CD14-positive monocyte (primary cell): ENCODE measurements around the gene NAPSA. TPM values are rescaled to one million over a fixed set of nuclear protein-coding genes. Genes with fewer than 3 reads are reported as not detected.
"Not testable (repeated sequence)": the region's sequence is repeated elsewhere in the genome, so short reads cannot be mapped to it uniquely, and the experiment has no call there.

Source experiments
- DNase-seq, 3 donors: peaks; one replicate each; pipeline ENCODE4 v3.0.0-alpha.2; 2011 to 2022
- H2AFZ ChIP-seq: 2 replicates; pipeline ENCODE4 v1.6.0; 2012; ENCODE audit warnings: mild to moderate bottlenecking, low read depth, low read length, inconsistent platforms; ENCODE audit not compliant: insufficient read depth, poor library complexity, severe bottlenecking
- H3K27ac ChIP-seq, 2 donors: 1 replicate in 1 of 2; 2 replicates in 1 of 2; pipeline ENCODE4 v1.5.1; 2012 to 2013; ENCODE audit warnings: low read length in 2 of 2, control low read depth in 1 of 2, inconsistent platforms in 1 of 2, low read depth in 1 of 2, mild to moderate bottlenecking in 1 of 2
- H3K27me3 ChIP-seq, 2 donors: one replicate each; pipeline versions ENCODE4 v1.6.0 to v1.6.1; 2011 to 2013; ENCODE audit warnings: low read length in 2 of 2; ENCODE audit not compliant: control insufficient read depth in 2 of 2, insufficient read depth in 2 of 2
- H3K36me3 ChIP-seq, 2 donors: replicated peaks in 1 of 2; 1 replicate in 1 of 2; 2 replicates in 1 of 2; pipeline versions ENCODE4 v1.5.1 to v1.6.1; 2012 to 2013; ENCODE audit warnings: low read length in 2 of 2, control low read depth in 1 of 2, inconsistent platforms in 1 of 2, mild to moderate bottlenecking in 1 of 2; ENCODE audit not compliant: insufficient read depth in 2 of 2, control insufficient read depth in 1 of 2
- H3K4me1 ChIP-seq, 2 donors: 1 replicate in 1 of 2; 2 replicates in 1 of 2; pipeline versions ENCODE4 v1.5.1 to v1.6.1; 2012 to 2013; ENCODE audit warnings: low read length in 2 of 2, control low read depth in 1 of 2, inconsistent platforms in 1 of 2, mild to moderate bottlenecking in 1 of 2, moderate library complexity in 1 of 2; ENCODE audit not compliant: insufficient read depth in 2 of 2, control insufficient read depth in 1 of 2
- H3K4me2 ChIP-seq: replicated peaks from 2 replicates; pipeline ENCODE3; 2012; ENCODE audit warnings: low read length, moderate library complexity, mild to moderate bottlenecking; ENCODE audit not compliant: poor library complexity, severe bottlenecking; ENCODE audit errors: extremely low read depth
- H3K4me3 ChIP-seq, 3 experiments: fragments of 200-600 bp in 1 of 3; sonication (generic) in 1 of 3; replicated peaks in 1 of 3; 1 replicate in 2 of 3; 2 replicates in 1 of 3; pipeline ENCODE4 v1.5.1; 2011 to 2013; ENCODE audit warnings: low read length in 3 of 3, mild to moderate bottlenecking in 3 of 3, control low read depth in 2 of 3, low read depth in 2 of 3, inconsistent platforms in 1 of 3, moderate library complexity in 1 of 3
- H3K79me2 ChIP-seq: 2 replicates; pipeline ENCODE4 v1.6.0; 2012; ENCODE audit warnings: mild to moderate bottlenecking, control low read depth, inconsistent platforms, low read length, moderate library complexity; ENCODE audit not compliant: insufficient read depth
- H3K9ac ChIP-seq: 2 replicates; pipeline ENCODE4 v1.6.0; 2017; ENCODE audit warnings: low read length, mild to moderate bottlenecking; ENCODE audit not compliant: insufficient read depth, poor library complexity, severe bottlenecking
- H3K9me3 ChIP-seq, 2 donors: replicated peaks in 1 of 2; 1 replicate in 1 of 2; 2 replicates in 1 of 2; pipeline versions ENCODE4 v1.5.1 to v1.6.1; 2012 to 2013; ENCODE audit warnings: low read length in 2 of 2, control low read depth in 1 of 2; ENCODE audit not compliant: control insufficient read depth in 1 of 2, insufficient read depth in 1 of 2
- H4K20me1 ChIP-seq: 2 replicates; pipeline ENCODE4 v1.6.0; 2012; ENCODE audit warnings: mild to moderate bottlenecking, low read length, control low read depth, moderate library complexity; ENCODE audit not compliant: insufficient read depth
- H3K27ac Mint-ChIP-seq, 7 donors: one replicate each; pipeline ENCODE4 v1.8.0; 2020; ENCODE audit warnings: mild to moderate bottlenecking in 7 of 7, mixed read lengths in 7 of 7, moderate library complexity in 6 of 7, inconsistent platforms in 2 of 7
- H3K27me3 Mint-ChIP-seq, 3 donors: one replicate each; pipeline ENCODE4 v1.8.0; 2021 to 2022; ENCODE audit warnings: low read depth in 3 of 3, mild to moderate bottlenecking in 3 of 3, mixed read lengths in 3 of 3, moderate library complexity in 3 of 3, inconsistent platforms in 1 of 3
- H3K36me3 Mint-ChIP-seq, 2 donors: one replicate each; pipeline ENCODE4 v1.8.0; 2020; ENCODE audit warnings: mixed read lengths in 2 of 2, inconsistent platforms in 1 of 2, mild to moderate bottlenecking in 1 of 2
- H3K4me1 Mint-ChIP-seq: one replicate; pipeline ENCODE4 v1.8.0; 2020; ENCODE audit warnings: mild to moderate bottlenecking, mixed read lengths
- H3K4me3 Mint-ChIP-seq, 2 donors: one replicate each; pipeline ENCODE4 v1.8.0; 2020; ENCODE audit warnings: mild to moderate bottlenecking in 2 of 2, mixed read lengths in 2 of 2, moderate library complexity in 1 of 2
- H3K9me3 Mint-ChIP-seq, 7 donors: one replicate each; pipeline ENCODE4 v1.8.0; 2020 to 2022; ENCODE audit warnings: mixed read lengths in 7 of 7, mild to moderate bottlenecking in 6 of 7, moderate library complexity in 6 of 7, inconsistent platforms in 2 of 7
- WGBS: methylation state at CpG from one replicate; pipeline ENCODE4 v1.1.5; 2013; ENCODE audit warnings: missing lambda C conversion rate; ENCODE audit not compliant: insufficient coverage; 5-methylcytosine and 5-hydroxymethylcytosine counted together
- intact Hi-C, 2 donors: fragments of 100-400 bp; cut with micrococcal nuclease; formaldehyde crosslinking; loops; one replicate each; pipeline versions ENCODE4 v1.15.0 to v1.15.1; 2023
- polyA plus RNA-seq, 3 donors: library from polyadenylated mRNA; depleted of rRNA in 1 of 3; unstranded in 2 of 3; stranded (reverse) in 1 of 3; fragments of 300-500 nt in 2 of 3; fragments of >200 nt in 1 of 3; fragmentation: Illumina TruSeq in 2 of 3; gene quantifications; 1 replicate in 2 of 3; 2 replicates in 1 of 3; pipeline ENCODE4 v1.2.3, GENCODE V29; 2012 to 2021
- TF ChIP-seq, protein P1 (sequence below): fragments of 200-600 bp; IDR thresholded peaks from one replicate; pipeline ENCODE4 v1.8.0; 2022; ENCODE audit warnings: antibody characterized with exemption, mild to moderate bottlenecking

The NAPSA gene
- polyA plus RNA-seq, 3 donors = 0.27 to 1.3 (median 0.52) TPM

DNA sequence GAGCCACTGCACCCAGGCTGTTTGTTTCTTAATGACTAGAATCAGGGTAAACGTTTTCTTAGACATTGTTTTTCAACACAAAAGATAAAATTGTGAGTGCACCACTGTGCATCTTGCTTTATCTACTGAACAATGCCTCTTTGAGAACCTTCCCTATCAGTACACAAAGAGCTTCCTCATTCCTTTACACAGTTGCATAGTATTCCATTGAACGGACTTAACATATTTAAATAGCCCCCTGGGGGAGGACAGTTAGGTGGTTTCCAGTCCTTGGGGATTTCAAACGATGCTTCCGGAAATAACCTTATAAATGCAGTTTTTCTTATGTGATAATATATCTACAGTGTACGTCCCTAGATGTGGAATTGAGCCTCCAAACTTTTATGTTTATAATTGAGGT is 27.3 kb upstream of the NAPSA start:
- H3K4me1 Mint-ChIP-seq = peaks cover 8% of the 10 kb centered on the region
- Histone ChIP-seq H3K4me3 (no peak overlapping the region), H3K9ac (no peak overlapping the region), H3K27ac (no peak overlapping the region), H2AFZ (no peak overlapping the region), H4K20me1 (no peaks in the 10 kb centered on the region), H3K36me3 (peaks cover 0 to 14% of the 10 kb centered on the region in 2 donors), H3K4me1 (peaks cover 5 to 7% of the 10 kb centered on the region in 2 donors), H3K9me3 (no peaks in the 10 kb centered on the region), H3K79me2 (peaks cover 59% of the 10 kb centered on the region), H3K4me2 (no peak overlapping the region), H3K27me3 (no peaks in the 10 kb centered on the region)
- peaks cover 0 to 2% (median 0%) of the 10 kb centered on the region in 3 donors for H3K27me3 Mint-ChIP-seq
- DNase-seq = no peak
- WGBS = no CpG with 5 or more reads among the region's 5 CpGs
- intact Hi-C loops = no loop called here
- H3K27ac Mint-ChIP-seq = peak overlapping the region in 1 of 7 donors; percentile 16
- no peak overlapping the region for H3K4me3 Mint-ChIP-seq
- peaks cover 0 to 5% (median 2%) of the 10 kb centered on the region in 7 donors for H3K9me3 Mint-ChIP-seq
- TF ChIP-seq, protein P1, sequence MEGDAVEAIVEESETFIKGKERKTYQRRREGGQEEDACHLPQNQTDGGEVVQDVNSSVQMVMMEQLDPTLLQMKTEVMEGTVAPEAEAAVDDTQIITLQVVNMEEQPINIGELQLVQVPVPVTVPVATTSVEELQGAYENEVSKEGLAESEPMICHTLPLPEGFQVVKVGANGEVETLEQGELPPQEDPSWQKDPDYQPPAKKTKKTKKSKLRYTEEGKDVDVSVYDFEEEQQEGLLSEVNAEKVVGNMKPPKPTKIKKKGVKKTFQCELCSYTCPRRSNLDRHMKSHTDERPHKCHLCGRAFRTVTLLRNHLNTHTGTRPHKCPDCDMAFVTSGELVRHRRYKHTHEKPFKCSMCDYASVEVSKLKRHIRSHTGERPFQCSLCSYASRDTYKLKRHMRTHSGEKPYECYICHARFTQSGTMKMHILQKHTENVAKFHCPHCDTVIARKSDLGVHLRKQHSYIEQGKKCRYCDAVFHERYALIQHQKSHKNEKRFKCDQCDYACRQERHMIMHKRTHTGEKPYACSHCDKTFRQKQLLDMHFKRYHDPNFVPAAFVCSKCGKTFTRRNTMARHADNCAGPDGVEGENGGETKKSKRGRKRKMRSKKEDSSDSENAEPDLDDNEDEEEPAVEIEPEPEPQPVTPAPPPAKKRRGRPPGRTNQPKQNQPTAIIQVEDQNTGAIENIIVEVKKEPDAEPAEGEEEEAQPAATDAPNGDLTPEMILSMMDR = no peak
- H3K36me3 Mint-ChIP-seq = peaks cover 12 to 30% of the 10 kb centered on the region in 2 donors

DNA sequence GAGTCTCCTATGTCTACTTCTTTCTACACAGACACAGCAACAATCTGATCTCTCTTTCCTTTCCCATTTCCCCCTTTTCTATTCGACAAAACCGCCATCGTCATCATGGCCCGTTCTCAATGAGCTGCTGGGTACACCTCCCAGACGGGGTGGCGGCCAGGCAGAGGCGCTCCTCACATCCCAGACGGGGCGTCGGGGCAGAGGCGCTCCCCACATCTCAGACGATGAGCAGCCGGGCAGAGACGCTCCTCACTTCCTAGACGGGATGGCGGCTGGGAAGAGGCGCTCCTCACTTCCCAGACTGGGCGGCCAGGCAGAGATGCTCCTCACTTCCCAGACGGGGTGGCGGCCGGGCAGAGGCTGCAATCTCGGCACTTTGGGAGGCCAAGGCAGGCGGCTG is 25.5 kb upstream of the NAPSA start:
- H3K27ac ChIP-seq, H2AFZ ChIP-seq, H3K27me3 Mint-ChIP-seq, H3K9ac ChIP-seq, H3K9me3 Mint-ChIP-seq, H3K4me3 Mint-ChIP-seq, H3K4me3 ChIP-seq, DNase-seq, H3K27ac Mint-ChIP-seq, H4K20me1 ChIP-seq, intact Hi-C loops, H3K27me3 ChIP-seq, H3K4me2 ChIP-seq, H3K9me3 ChIP-seq: not testable (repeated sequence)
- H3K79me2 ChIP-seq = peaks cover 68% of the 10 kb centered on the region
- 90% methylated on average over 10 of the region's 23 CpGs for WGBS
- H3K36me3 ChIP-seq = peaks cover 0 to 14% of the 10 kb centered on the region in 2 donors
- H3K4me1 ChIP-seq = peaks cover 23 to 25% of the 10 kb centered on the region in 2 donors
- H3K36me3 Mint-ChIP-seq = peaks cover 12 to 30% of the 10 kb centered on the region in 2 donors
- peaks cover 26% of the 10 kb centered on the region for H3K4me1 Mint-ChIP-seq

- H3K9me3 Mint-ChIP-seq, H3K27ac ChIP-seq, DNase-seq, H3K27me3 ChIP-seq, H4K20me1 ChIP-seq, H3K27me3 Mint-ChIP-seq, H2AFZ ChIP-seq, H3K4me3 ChIP-seq, H3K9me3 ChIP-seq, H3K9ac ChIP-seq, H3K27ac Mint-ChIP-seq, H3K4me2 ChIP-seq, H3K4me3 Mint-ChIP-seq, intact Hi-C loops: not testable (repeated sequence)
- Histone ChIP-seq H3K36me3 (peaks cover 0 to 14% of the 10 kb centered on the region in 2 donors), H3K79me2 (peaks cover 70% of the 10 kb centered on the region), H3K4me1 (peaks cover 30 to 31% of the 10 kb centered on the region in 2 donors)
- Mint-ChIP-seq H3K4me1 (peaks cover 32% of the 10 kb centered on the region), H3K36me3 (peaks cover 9 to 30% of the 10 kb centered on the region in 2 donors)
- WGBS = no CpG with 5 or more reads among the region's 3 CpGs
These were observed 24.9 kb upstream of the NAPSA start for GRCh38 chr19:50390295-50390694.
